MCF 10A (cell line): Measurements from ENCODE around the gene TSPAN15. TPM values are rescaled to one million over a fixed set of nuclear protein-coding genes. Genes with fewer than 3 reads are reported as not detected.

Source experiments
- BruUV-seq: library from RNA; stranded (reverse); fragments of 400-500 nt; replicated peaks from 2 replicates; lab custom pipeline; 2021; lab: Mats Ljungman, UMichigan
- CTCF ChIA-PET: fragments of 300-600 bp; sonication (Branson Sonifier 250); formaldehyde crosslinking; extraction: SDS; loops from one replicate; lab custom pipeline; 2021; ENCODE audit warnings: antibody characterized with exemption, inconsistent platforms; lab: Yijun Ruan, JAX
- POLR2A ChIA-PET: fragments of 300-600, 350-650 bp; sonication (Branson Sonifier 250); formaldehyde crosslinking; extraction: SDS; loops from one replicate; lab custom pipeline; 2020; ENCODE audit warnings: antibody characterized with exemption, inconsistent platforms; lab: Yijun Ruan, JAX
- DNase-seq: peaks from one replicate; pipeline ENCODE4 v3.0.0-alpha.2; 2018; ENCODE audit not compliant: unreplicated experiment
- H3K27ac Mint-ChIP-seq: one replicate; pipeline ENCODE4 v1.8.0; 2022; ENCODE audit warnings: mild to moderate bottlenecking, low read depth, mixed read lengths; ENCODE audit not compliant: unreplicated experiment
- H3K27me3 Mint-ChIP-seq: one replicate; pipeline ENCODE4 v1.8.0; 2022; ENCODE audit warnings: mixed read lengths; ENCODE audit not compliant: insufficient read depth, unreplicated experiment
- H3K36me3 Mint-ChIP-seq: one replicate; pipeline ENCODE4 v1.8.0; 2022; ENCODE audit warnings: mild to moderate bottlenecking, moderate library complexity, mixed read lengths; ENCODE audit not compliant: insufficient read depth, unreplicated experiment
- H3K4me1 Mint-ChIP-seq: one replicate; pipeline ENCODE4 v1.8.0; 2022; ENCODE audit warnings: mixed read lengths; ENCODE audit not compliant: insufficient read depth, unreplicated experiment
- H3K4me3 Mint-ChIP-seq: one replicate; pipeline ENCODE4 v1.8.0; 2022; ENCODE audit warnings: mild to moderate bottlenecking, moderate library complexity, mixed read lengths; ENCODE audit not compliant: unreplicated experiment
- H3K9me3 Mint-ChIP-seq: one replicate; pipeline ENCODE4 v1.8.0; 2022; ENCODE audit warnings: mixed read lengths; ENCODE audit not compliant: unreplicated experiment
- CTCF ChIP-seq: fragments of 200-600 bp; IDR thresholded peaks from one replicate; pipeline ENCODE4 v1.8.0; 2022; ENCODE audit warnings: antibody characterized with exemption, mild to moderate bottlenecking; ENCODE audit not compliant: unreplicated experiment
- intact Hi-C: fragments of 100-400 bp; cut with micrococcal nuclease; formaldehyde crosslinking; loops from 2 replicates; pipeline ENCODE4 v1.14.1; 2022
- total RNA-seq: library from RNA; stranded (reverse); gene quantifications from 2 replicates; pipeline ENCODE4 v1.2.3, GENCODE V29; 2022

The TSPAN15 gene
- total RNA-seq, 1 experiment from 2014 or later = 0.54 TPM

GRCh38 chr10:69425511-69426298, 25.6 kb upstream of the TSPAN15 start:
- Mint-ChIP-seq H3K4me1 (peaks cover 12% of the 10 kb centered on the region), H3K4me3 (no peak overlapping the region), H3K27ac (no peak overlapping the region), H3K36me3 (no peaks in the 10 kb centered on the region), H3K27me3 (no peaks in the 10 kb centered on the region), H3K9me3 (no peaks in the 10 kb centered on the region)
- intact Hi-C loops = loop anchor here (5.0 kb wide), 1 partner anchor 212 kb away; no protein-coding TSS in a partner anchor
- ChIA-PET POLR2A (interaction anchor here (1.4 kb wide), 1 partner anchor 13 kb away, joined by 11 read pairs; no protein-coding TSS in a partner anchor), CTCF (interaction anchor here (0.6 to 3.8 kb wide), 8 partner anchors 12 to 215 kb away, joined by 3 to 45 read pairs (median 4); no protein-coding TSS in a partner anchor)
- DNase-seq = no peak
- BruUV-seq = no TSS peak
- TF ChIP-seq CTCF = no peak

- Mint-ChIP-seq H3K4me1 (peaks cover 12% of the 10 kb centered on the region), H3K36me3 (no peaks in the 10 kb centered on the region), H3K4me3 (no peak overlapping the region), H3K27ac (no peak overlapping the region), H3K9me3 (no peaks in the 10 kb centered on the region), H3K27me3 (no peaks in the 10 kb centered on the region)
- intact Hi-C loops = loop anchor here (5.0 kb wide), 1 partner anchor 211 kb away; no protein-coding TSS in a partner anchor
- no peak for TF ChIP-seq CTCF
- no peak for DNase-seq
- POLR2A ChIA-PET = interaction anchor here (1.4 kb wide), 1 partner anchor 13 kb away, joined by 11 read pairs; no protein-coding TSS in a partner anchor
- CTCF ChIA-PET = interaction anchor here (0.6 to 3.8 kb wide), 10 partner anchors 13 to 1899 kb away, joined by 3 to 45 read pairs (median 4); no protein-coding TSS in a partner anchor
- no TSS peak for BruUV-seq
Measured at GRCh38 chr10:69426376-69426727, 24.9 kb upstream of the TSPAN15 start.

- Mint-ChIP-seq H3K4me3 (no peak overlapping the region), H3K27me3 (no peaks in the 10 kb centered on the region), H3K36me3 (no peaks in the 10 kb centered on the region), H3K4me1 (peaks cover 12% of the 10 kb centered on the region), H3K27ac (no peak overlapping the region), H3K9me3 (no peaks in the 10 kb centered on the region)
- CTCF ChIA-PET = interaction anchor here (0.6 to 3.8 kb wide), 13 partner anchors 10 to 513 kb away, joined by 3 to 45 read pairs (median 5); no protein-coding TSS in a partner anchor
- BruUV-seq = no TSS peak
- no peak for TF ChIP-seq CTCF
- POLR2A ChIA-PET = interaction anchor here (1.1 kb wide), 1 partner anchor 9 kb away, joined by 5 read pairs; no protein-coding TSS in a partner anchor
- intact Hi-C loops = loop anchor here (5.0 kb wide), 1 partner anchor 209 kb away; no protein-coding TSS in a partner anchor
- DNase-seq = no peak
Measured at GRCh38 chr10:69428165-69428564, 23.1 kb upstream of the TSPAN15 start.

- no TSS peak for BruUV-seq
- TF ChIP-seq CTCF = no peak
- ChIA-PET POLR2A (interaction anchor here (0.6 kb wide), 1 partner anchor 53 kb away, joined by 3 read pairs; no protein-coding TSS in a partner anchor), CTCF (interaction anchor here (0.6 to 5.4 kb wide), 3 partner anchors 73 to 473 kb away, joined by 3 to 40 read pairs (median 6); no protein-coding TSS in a partner anchor)
- peaks cover 3% of the 10 kb centered on the region for H3K36me3 Mint-ChIP-seq
- intact Hi-C loops = no loop called here
- peaks cover 17% of the 10 kb centered on the region for H3K4me1 Mint-ChIP-seq
- no peaks in the 10 kb centered on the region for H3K27me3 Mint-ChIP-seq
- DNase-seq = no peak
- H3K4me3 Mint-ChIP-seq = no peak overlapping the region
- H3K9me3 Mint-ChIP-seq = no peaks in the 10 kb centered on the region
- H3K27ac Mint-ChIP-seq = no peak overlapping the region
Measured at GRCh38 chr10:69434169-69434568, 17.1 kb upstream of the TSPAN15 start.
